ENCODE results near the gene ZNF789. TPM values are rescaled to one million over a fixed set of nuclear protein-coding genes. Genes with fewer than 3 reads are reported as not detected.
A peak's percentile ranks its signal among the peaks of the same experiment; 100 is the strongest.

ZNF789 gene
- total RNA-seq, 1 donor from 2014 or later = 38.3 TPM

- H3K9me3 Mint-ChIP-seq = no peaks in the 10 kb centered on the region
- H3K36me3 Mint-ChIP-seq (ENCODE audit: low read depth) = peaks cover 49% of the 10 kb centered on the region
- no peak for ATAC-seq (ENCODE audit: low read depth)
- no peak overlapping the region for H3K4me3 Mint-ChIP-seq
- intact Hi-C loops (cut with micrococcal nuclease) = no loop called here
- ChIA-PET POLR2A (interaction anchor here (0.7 to 1.1 kb wide), 2 partner anchors 9 to 25 kb away, joined by 3 to 10 read pairs; partner anchors contain the start of genes BUD31 and PDAP1), CTCF (no interaction called here)
- DNase-seq = no peak
- H3K4me1 Mint-ChIP-seq = peaks cover 2% of the 10 kb centered on the region
- no peak overlapping the region for H3K27ac Mint-ChIP-seq
- TF ChIP-seq CTCF (IDR thresholded peaks at IDR 0.05) = no peak
- no peaks in the 10 kb centered on the region for H3K27me3 Mint-ChIP-seq
Observed at GRCh38 chr7:99433158-99433557, 39.5 kb upstream of the ZNF789 start.

- no peaks in the 10 kb centered on the region for H3K27me3 Mint-ChIP-seq
- ChIA-PET POLR2A (interaction anchor here (0.5 to 2.1 kb wide), 14 partner anchors 15 to 121 kb away, joined by 3 to 28 read pairs (median 3); partner anchors contain the start of genes ARPC1A, ARPC1B, BUD31 and PDAP1), CTCF (no interaction called here)
- H3K9me3 Mint-ChIP-seq = no peaks in the 10 kb centered on the region
- peak overlapping the region; percentile 94 for H3K27ac Mint-ChIP-seq
- ATAC-seq (ENCODE audit: low read depth) (no peak), DNase-seq (no peak)
- intact Hi-C loops (cut with micrococcal nuclease) = loop anchor here (1.0 to 2.0 kb wide), 7 partner anchors 28 to 178 kb away; partner anchors contain the start of genes ARPC1A, ARPC1B, ATP5MF and BUD31
- peak overlapping the region; percentile 98 for H3K4me3 Mint-ChIP-seq
- peaks cover 31% of the 10 kb centered on the region for H3K36me3 Mint-ChIP-seq (ENCODE audit: low read depth)
- H3K4me1 Mint-ChIP-seq = peaks cover 29% of the 10 kb centered on the region
- TF ChIP-seq CTCF (IDR thresholded peaks at IDR 0.05) = no peak
Observed at GRCh38 chr7:99437946-99438572, 34.6 kb upstream of the ZNF789 start.

- no peaks in the 10 kb centered on the region for H3K9me3 Mint-ChIP-seq
- ChIA-PET CTCF (no interaction called here), POLR2A (interaction anchor here (0.5 to 2.1 kb wide), 18 partner anchors 16 to 120 kb away, joined by 3 to 28 read pairs (median 3); partner anchors contain the start of genes ARPC1A, ARPC1B, ATP5MF and BUD31)
- peaks cover 32% of the 10 kb centered on the region for H3K4me1 Mint-ChIP-seq
- no peak for TF ChIP-seq CTCF (IDR thresholded peaks at IDR 0.05)
- peak; percentile 84 for DNase-seq
- peaks cover 29% of the 10 kb centered on the region for H3K36me3 Mint-ChIP-seq (ENCODE audit: low read depth)
- intact Hi-C loops (cut with micrococcal nuclease) = loop anchor here (1.0 to 2.0 kb wide), 7 partner anchors 27 to 177 kb away; partner anchors contain the start of genes ARPC1A, ARPC1B, ATP5MF and BUD31
- peak within 1 kb of the TSS; percentile 98 for H3K4me3 Mint-ChIP-seq
- peak within 1 kb of the TSS; percentile 94 for H3K27ac Mint-ChIP-seq
- no peaks in the 10 kb centered on the region for H3K27me3 Mint-ChIP-seq
- peak; percentile 94 for ATAC-seq (ENCODE audit: low read depth)
Observed at GRCh38 chr7:99438573-99439480, 33.9 kb upstream of the ZNF789 start, which contains the start of the genes CPSF4 and PTCD1. CPSF4 (plus strand) TSS chr7:99438943; CDS start chr7:99439083, 140 bp downstream. PTCD1 (minus strand) TSS chr7:99438798; CDS start chr7:99435242, 3,556 bp downstream.

- CTCF ChIA-PET = no interaction called here
- H3K4me3 Mint-ChIP-seq = peak overlapping the region; percentile 98
- TF ChIP-seq CTCF (IDR thresholded peaks at IDR 0.05) = no peak
- H3K27me3 Mint-ChIP-seq = no peaks in the 10 kb centered on the region
- H3K36me3 Mint-ChIP-seq (ENCODE audit: low read depth) = peaks cover 30% of the 10 kb centered on the region
- ATAC-seq (ENCODE audit: low read depth) = no peak
- POLR2A ChIA-PET = interaction anchor here (0.8 kb wide), 2 partner anchors 32 to 123 kb away, joined by 3 to 4 read pairs; no protein-coding TSS in a partner anchor
- H3K9me3 Mint-ChIP-seq = no peaks in the 10 kb centered on the region
- DNase-seq = no peak
- intact Hi-C loops (cut with micrococcal nuclease) = no loop called here
- peaks cover 39% of the 10 kb centered on the region for H3K4me1 Mint-ChIP-seq
- no peak overlapping the region for H3K27ac Mint-ChIP-seq
Observed at GRCh38 chr7:99440195-99440594, 32.5 kb upstream of the ZNF789 start.
